KBM-7 (cell line): ENCODE data around the gene ARSB.
"Not testable (repeated sequence)": the region's sequence is repeated elsewhere in the genome, so short reads cannot be mapped to it uniquely, and the experiment has no call there.

Experiments used
- DNase-seq: peaks from one replicate; pipeline ENCODE4 v3.0.0-alpha.2; 2015
- in situ Hi-C: fragments of 300-500 bp; cut with MboI; formaldehyde crosslinking; loops from 2 replicates; pipeline ENCODE4 v1.14.3; 2020; ENCODE audit warnings: low sequenced_read_pairs, low pct_unique_long_range_greater_than_20kb, mixed read lengths

The ARSB gene

GRCh38 chr5:78887384-78888118 lies 97.6 kb downstream of the ARSB start:
- peak; percentile 74 for DNase-seq

GRCh38 chr5:78886341-78887230 lies 98.5 kb downstream of the ARSB start:
- DNase-seq: peak; percentile 44
- in situ Hi-C loops: loop anchor here (25.0 kb wide), 1 partner anchor 349 kb away; no protein-coding TSS in a partner anchor

More at GRCh38 chr5:78887384-78888118, 97.6 kb downstream of the ARSB start:
- in situ Hi-C loops: loop anchor here (25.0 kb wide), 1 partner anchor 350 kb away; no protein-coding TSS in a partner anchor

GRCh38 chr5:78881884-78882283 lies 103.2 kb downstream of the ARSB start:
- in situ Hi-C loops: loop anchor here (25.0 kb wide), 1 partner anchor 345 kb away; no protein-coding TSS in a partner anchor

GRCh38 chr5:78879516-78879915 lies 105.6 kb downstream of the ARSB start:
- DNase-seq: no peak
- in situ Hi-C loops: loop anchor here (25.0 kb wide), 1 partner anchor 342 kb away; no protein-coding TSS in a partner anchor

More at GRCh38 chr5:78881884-78882283, 103.2 kb downstream of the ARSB start:
- DNase-seq: no peak

GRCh38 chr5:78866076-78866475 lies 119.0 kb downstream of the ARSB start:
- DNase-seq, in situ Hi-C loops: not testable (repeated sequence)

GRCh38 chr5:78858364-78858763 lies 126.7 kb downstream of the ARSB start:
- in situ Hi-C loops: no loop called here
- no peak for DNase-seq

GRCh38 chr5:78855026-78855425 lies 130.1 kb downstream of the ARSB start:
- DNase-seq: no peak
- in situ Hi-C loops: no loop called here

GRCh38 chr5:78851891-78852290 lies 133.2 kb downstream of the ARSB start:
- in situ Hi-C loops, DNase-seq: not testable (repeated sequence)

GRCh38 chr5:78845470-78845869 lies 139.6 kb downstream of the ARSB start:
- in situ Hi-C loops: no loop called here
- no peak for DNase-seq

- in situ Hi-C loops: no loop called here
- no peak for DNase-seq
These were observed 141.7 kb downstream of the ARSB start for GRCh38 chr5:78843436-78843835.

- no peak for DNase-seq
- in situ Hi-C loops: no loop called here
These were observed 143.3 kb downstream of the ARSB start for GRCh38 chr5:78841767-78842166.

GRCh38 chr5:78838753-78839152 lies 146.4 kb downstream of the ARSB start:
- no peak for DNase-seq
- in situ Hi-C loops: no loop called here

- no peak for DNase-seq
These were observed 147.3 kb downstream of the ARSB start for GRCh38 chr5:78837836-78838235.

GRCh38 chr5:78835176-78835575 lies 149.9 kb downstream of the ARSB start:
- no peak for DNase-seq
- in situ Hi-C loops: no loop called here

More at GRCh38 chr5:78837836-78838235, 147.3 kb downstream of the ARSB start:
- in situ Hi-C loops: no loop called here

GRCh38 chr5:78833284-78833683 lies 151.8 kb downstream of the ARSB start:
- in situ Hi-C loops: no loop called here
- no peak for DNase-seq

GRCh38 chr5:78830528-78831046 lies 154.5 kb downstream of the ARSB start:
- in situ Hi-C loops: no loop called here
- DNase-seq: no peak

- no peak for DNase-seq
- in situ Hi-C loops: no loop called here
These were observed 155.1 kb downstream of the ARSB start for GRCh38 chr5:78829811-78830527.

- peak; percentile 11 for DNase-seq
- in situ Hi-C loops: no loop called here
These were observed 157.4 kb downstream of the ARSB start for GRCh38 chr5:78827725-78828124.

- in situ Hi-C loops: no loop called here
- DNase-seq: no peak
These were observed 160.3 kb downstream of the ARSB start for GRCh38 chr5:78824831-78825281.
